Measurements from ENCODE around the gene P2RY11. TPM values are rescaled to one million over a fixed set of nuclear protein-coding genes. Genes with fewer than 3 reads are reported as not detected.

Gene P2RY11
- total RNA-seq, 2 donors from 2014 or later, result 4.5 to 11.6 TPM

- H3K9me3 ChIP-seq, result no peaks in the 10 kb centered on the region
- peaks cover 39% of the 10 kb centered on the region for H3K36me3 ChIP-seq
- DNase-seq (ENCODE audit: low spot score) (peak; percentile 98), ATAC-seq (ENCODE audit: insufficient number of reproducible peaks, low FRiP score, low read depth) (peak; percentile 78)
- no peak for TF ChIP-seq CTCF (IDR thresholded peaks at IDR 0.05)
- no peaks in the 10 kb centered on the region for H3K27me3 ChIP-seq (replicated peaks; ENCODE audit: insufficient read depth)
- peaks cover 6 to 14% of the 10 kb centered on the region in 2 donors for H3K4me1 ChIP-seq (ENCODE audit: control insufficient read depth in 1 of 2, low read depth in 2 of 2)
- H3K4me3 ChIP-seq, result peak within 1 kb of the TSS; percentile 82
- H3K27ac ChIP-seq, result peak within 1 kb of the TSS; percentile 17 to 58
Observed at GRCh38 chr19:10106100-10106936, 5.2 kb upstream of the P2RY11 start, which contains the start of gene PPAN. PPAN (plus strand) TSS chr19:10106362; CDS start chr19:10106395, 33 bp downstream.

GRCh38 chr19:10107254-10107653 lies 4.2 kb upstream of the P2RY11 start:
- Histone ChIP-seq H3K4me1 (ENCODE audit: control insufficient read depth in 1 of 2, low read depth in 2 of 2) (peaks cover 7 to 14% of the 10 kb centered on the region in 2 donors), H3K27me3 (replicated peaks; ENCODE audit: insufficient read depth) (no peaks in the 10 kb centered on the region), H3K27ac (peak overlapping the region in 1 of 2 donors; percentile 58), H3K9me3 (no peaks in the 10 kb centered on the region), H3K36me3 (peaks cover 41% of the 10 kb centered on the region), H3K4me3 (peak overlapping the region; percentile 82)
- no peak for ATAC-seq (ENCODE audit: insufficient number of reproducible peaks, low FRiP score, low read depth)
- DNase-seq (ENCODE audit: low spot score), result no peak
- TF ChIP-seq CTCF (IDR thresholded peaks at IDR 0.05), result no peak

GRCh38 chr19:10107817-10108367 lies 3.6 kb upstream of the P2RY11 start:
- Histone ChIP-seq H3K4me1 (ENCODE audit: control insufficient read depth in 1 of 2, low read depth in 2 of 2) (peaks cover 8 to 14% of the 10 kb centered on the region in 2 donors), H3K36me3 (peaks cover 41% of the 10 kb centered on the region), H3K9me3 (no peaks in the 10 kb centered on the region), H3K4me3 (no peak overlapping the region), H3K27ac (no peak overlapping the region), H3K27me3 (replicated peaks; ENCODE audit: insufficient read depth) (no peaks in the 10 kb centered on the region)
- no peak for ATAC-seq (ENCODE audit: insufficient number of reproducible peaks, low FRiP score, low read depth)
- no peak for TF ChIP-seq CTCF (IDR thresholded peaks at IDR 0.05)
- DNase-seq (ENCODE audit: low spot score), result no peak

- TF ChIP-seq CTCF (IDR thresholded peaks at IDR 0.05), result no peak
- Histone ChIP-seq H3K4me3 (no peak overlapping the region), H3K27ac (no peak overlapping the region), H3K9me3 (no peaks in the 10 kb centered on the region), H3K27me3 (replicated peaks; ENCODE audit: insufficient read depth) (no peaks in the 10 kb centered on the region), H3K36me3 (peaks cover 41% of the 10 kb centered on the region), H3K4me1 (ENCODE audit: control insufficient read depth in 1 of 2, low read depth in 2 of 2) (peaks cover 8 to 14% of the 10 kb centered on the region in 2 donors)
- no peak for DNase-seq (ENCODE audit: low spot score)
- no peak for ATAC-seq (ENCODE audit: insufficient number of reproducible peaks, low FRiP score, low read depth)
Observed at GRCh38 chr19:10109528-10109927, 2.0 kb upstream of the P2RY11 start.

Data from thoracic aorta (tissue), 2 donors.